ENCODE data around the gene NECTIN2.

DNA sequence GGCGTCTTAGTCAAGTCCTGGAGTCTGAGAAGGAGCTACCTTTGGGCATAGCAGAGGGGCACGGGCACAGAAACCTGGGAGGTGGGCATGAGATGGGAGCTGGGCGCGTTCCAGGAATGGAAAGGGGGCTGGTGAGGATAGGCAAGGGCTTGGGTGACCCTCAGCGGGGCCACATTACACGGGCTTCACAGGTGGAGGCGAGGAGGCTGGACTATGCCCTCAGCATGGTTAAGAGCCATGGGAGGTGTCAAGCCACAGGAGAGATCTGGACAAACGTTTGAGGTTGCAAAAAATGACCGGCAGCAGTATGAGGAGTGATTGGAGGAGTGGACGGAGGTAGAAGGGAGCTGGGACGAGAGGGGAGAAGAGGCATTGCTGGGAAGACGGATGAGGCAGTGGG, 21.5 kb downstream of the NECTIN2 start:
- no peak for TF ChIP-seq EZH2 (IDR thresholded peaks at IDR 0.05)
- no peak for TF ChIP-seq POLR2AphosphoS5 (IDR thresholded peaks at IDR 0.05; ENCODE audit: borderline replicate concordance, low read depth, low read length)

All from SK-N-MC (cell line).